Osteocyte (in vitro differentiated cells): Measurements from ENCODE around the gene CD9. TPM values are rescaled to one million over a fixed set of nuclear protein-coding genes. Genes with fewer than 3 reads are reported as not detected.

Source experiments
- DNase-seq: peaks from one replicate; pipeline ENCODE4 v3.0.0; 2021; ENCODE audit warnings: mixed read lengths; ENCODE audit not compliant: unreplicated experiment; ENCODE audit errors: extremely low spot score
- H3K27ac Mint-ChIP-seq: one replicate; pipeline ENCODE4 v1.8.0; 2021; ENCODE audit warnings: mild to moderate bottlenecking, mixed read lengths; ENCODE audit not compliant: unreplicated experiment
- H3K27me3 Mint-ChIP-seq: one replicate; pipeline ENCODE4 v1.8.0; 2021; ENCODE audit warnings: mixed read lengths; ENCODE audit not compliant: unreplicated experiment
- H3K36me3 Mint-ChIP-seq: one replicate; pipeline ENCODE4 v1.8.0; 2021; ENCODE audit warnings: mixed read lengths; ENCODE audit not compliant: unreplicated experiment
- H3K4me1 Mint-ChIP-seq: one replicate; pipeline ENCODE4 v1.8.0; 2021; ENCODE audit warnings: mixed read lengths; ENCODE audit not compliant: unreplicated experiment
- H3K4me3 Mint-ChIP-seq: one replicate; pipeline ENCODE4 v1.8.0; 2021; ENCODE audit warnings: mild to moderate bottlenecking, moderate library complexity, mixed read lengths; ENCODE audit not compliant: unreplicated experiment
- H3K9me3 Mint-ChIP-seq: one replicate; pipeline ENCODE4 v1.8.0; 2021; ENCODE audit warnings: mixed read lengths; ENCODE audit not compliant: unreplicated experiment
- CTCF ChIP-seq: fragments of 200-600 bp; sonication (generic); IDR thresholded peaks from 2 replicates; pipeline ENCODE4 v1.5.0; 2021; ENCODE audit warnings: antibody characterized with exemption, mild to moderate bottlenecking, moderate library complexity
- total RNA-seq: library from RNA; stranded (reverse); gene quantifications from 2 replicates; pipeline ENCODE4 v1.2.1, GENCODE V29; 2021

The CD9 gene
- total RNA-seq, 1 donor from 2014 or later: 77.1 TPM

GRCh38 chr12:6172862-6173261 is 27.3 kb upstream of the CD9 start:
- Mint-ChIP-seq H3K27ac (no peak overlapping the region), H3K4me3 (no peak overlapping the region), H3K4me1 (peaks cover 11% of the 10 kb centered on the region)

GRCh38 chr12:6177642-6178358 is 22.4 kb upstream of the CD9 start:
- H3K4me3 Mint-ChIP-seq: no peak overlapping the region
- H3K9me3 Mint-ChIP-seq: no peaks in the 10 kb centered on the region
- H3K27ac Mint-ChIP-seq: peak overlapping the region; percentile 24
- no peaks in the 10 kb centered on the region for H3K27me3 Mint-ChIP-seq
- H3K4me1 Mint-ChIP-seq: peaks cover 3% of the 10 kb centered on the region
- TF ChIP-seq CTCF: no peak
- no peak for DNase-seq
- H3K36me3 Mint-ChIP-seq: no peaks in the 10 kb centered on the region

More at GRCh38 chr12:6172862-6173261, 27.3 kb upstream of the CD9 start:
- Mint-ChIP-seq H3K36me3 (no peaks in the 10 kb centered on the region), H3K27me3 (no peaks in the 10 kb centered on the region), H3K9me3 (no peaks in the 10 kb centered on the region)
- DNase-seq: no peak
- no peak for TF ChIP-seq CTCF

GRCh38 chr12:6178981-6179761 is 21.0 kb upstream of the CD9 start:
- peak; percentile 41 for TF ChIP-seq CTCF
- Mint-ChIP-seq H3K9me3 (no peaks in the 10 kb centered on the region), H3K4me1 (peaks cover 3% of the 10 kb centered on the region), H3K27me3 (no peaks in the 10 kb centered on the region), H3K27ac (no peak overlapping the region), H3K36me3 (no peaks in the 10 kb centered on the region), H3K4me3 (no peak overlapping the region)
- DNase-seq: no peak

- H3K27me3 Mint-ChIP-seq: no peaks in the 10 kb centered on the region
- TF ChIP-seq CTCF: no peak
- no peak overlapping the region for H3K4me3 Mint-ChIP-seq
- H3K9me3 Mint-ChIP-seq: no peaks in the 10 kb centered on the region
- peaks cover 3% of the 10 kb centered on the region for H3K4me1 Mint-ChIP-seq
- H3K27ac Mint-ChIP-seq: no peak overlapping the region
- no peaks in the 10 kb centered on the region for H3K36me3 Mint-ChIP-seq
- DNase-seq: no peak
Measured at GRCh38 chr12:6180268-6181051, 19.7 kb upstream of the CD9 start.
